Esophagus squamous epithelium (tissue), 4 donors: Measurements from ENCODE around the gene FAAP100.

ENCODE experiments used
- POLR2A ChIP-seq, 4 donors: fragments of 450-650 bp; IDR thresholded peaks; one replicate each; pipeline ENCODE4 v1.6.1; 2017; ENCODE audit warnings: antibody characterized with exemption in 4 of 4, mild to moderate bottlenecking in 4 of 4, moderate library complexity in 3 of 4
- TF ChIP-seq, protein P1 (sequence below), 6 experiments: fragments of 450-650 bp in 4 of 6; fragments of 200-600 bp in 2 of 6; sonication (generic) in 2 of 6; IDR thresholded peaks; one replicate each; pipeline ENCODE4 v1.5.1; 2016 to 2019; ENCODE audit warnings: antibody characterized with exemption in 6 of 6, mild to moderate bottlenecking in 4 of 6, moderate library complexity in 4 of 6

DNA sequence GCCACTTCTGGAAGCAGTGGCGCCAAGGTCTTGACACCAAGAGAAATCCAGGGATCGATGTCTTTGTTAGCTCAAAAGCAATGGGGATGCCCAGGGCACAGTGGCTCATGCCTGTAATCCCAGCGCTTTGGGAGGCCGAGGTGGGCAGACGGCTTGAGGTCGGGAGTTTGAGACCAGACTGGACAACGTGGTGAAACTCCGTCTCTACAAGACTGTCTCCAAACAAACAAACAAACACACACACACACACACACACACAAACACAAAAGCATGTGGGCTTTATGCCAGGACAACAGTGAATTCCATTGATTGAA, 22.4 kb upstream of the FAAP100 start:
- TF ChIP-seq POLR2A (IDR thresholded peaks at IDR 0.05) = no peak
- TF ChIP-seq, protein P1, sequence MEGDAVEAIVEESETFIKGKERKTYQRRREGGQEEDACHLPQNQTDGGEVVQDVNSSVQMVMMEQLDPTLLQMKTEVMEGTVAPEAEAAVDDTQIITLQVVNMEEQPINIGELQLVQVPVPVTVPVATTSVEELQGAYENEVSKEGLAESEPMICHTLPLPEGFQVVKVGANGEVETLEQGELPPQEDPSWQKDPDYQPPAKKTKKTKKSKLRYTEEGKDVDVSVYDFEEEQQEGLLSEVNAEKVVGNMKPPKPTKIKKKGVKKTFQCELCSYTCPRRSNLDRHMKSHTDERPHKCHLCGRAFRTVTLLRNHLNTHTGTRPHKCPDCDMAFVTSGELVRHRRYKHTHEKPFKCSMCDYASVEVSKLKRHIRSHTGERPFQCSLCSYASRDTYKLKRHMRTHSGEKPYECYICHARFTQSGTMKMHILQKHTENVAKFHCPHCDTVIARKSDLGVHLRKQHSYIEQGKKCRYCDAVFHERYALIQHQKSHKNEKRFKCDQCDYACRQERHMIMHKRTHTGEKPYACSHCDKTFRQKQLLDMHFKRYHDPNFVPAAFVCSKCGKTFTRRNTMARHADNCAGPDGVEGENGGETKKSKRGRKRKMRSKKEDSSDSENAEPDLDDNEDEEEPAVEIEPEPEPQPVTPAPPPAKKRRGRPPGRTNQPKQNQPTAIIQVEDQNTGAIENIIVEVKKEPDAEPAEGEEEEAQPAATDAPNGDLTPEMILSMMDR (IDR thresholded peaks at IDR 0.05) = no peak
